Astrocyte of the cerebellum (primary cell): ENCODE results near the gene WWC1.

Experiments used
- DNase-seq: peaks from one replicate; pipeline ENCODE4 v3.0.0-alpha.2; 2011; ENCODE audit warnings: low read depth
- H3K4me3 ChIP-seq: 2 replicates; pipeline ENCODE4 v1.5.1; 2011; ENCODE audit warnings: mild to moderate bottlenecking, low read depth, low read length, moderate library complexity
- CTCF ChIP-seq: IDR thresholded peaks from 2 replicates; pipeline ENCODE4 v1.5.1; 2012; ENCODE audit warnings: low read length, low read depth, moderate library complexity, mild to moderate bottlenecking; ENCODE audit errors: missing control alignments
- in situ Hi-C: cut with HindIII; loops from 2 replicates; pipeline ENCODE4 v1.10.0; 2017; ENCODE audit warnings: low sequenced_read_pairs

WWC1 gene

DNA sequence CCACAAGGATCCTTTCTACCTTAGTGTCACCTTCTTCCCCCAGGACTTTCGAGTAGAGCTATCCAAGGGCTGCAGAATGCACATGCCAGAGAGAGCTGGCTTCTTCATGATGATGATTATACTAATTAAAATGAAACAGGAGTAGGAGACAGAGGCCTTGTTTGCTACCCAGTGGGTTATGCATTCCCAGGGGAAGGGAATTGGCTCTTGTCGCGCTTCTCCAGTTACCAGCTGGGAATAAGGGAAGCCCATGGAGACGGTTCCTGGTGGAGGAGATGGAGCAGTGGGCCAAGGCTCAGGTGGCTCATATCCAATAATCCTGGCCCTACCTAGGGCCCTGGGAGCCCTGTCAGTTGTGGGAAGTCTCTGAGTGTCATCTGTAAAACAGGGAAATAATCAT lies 65.1 kb downstream of the WWC1 start:
- in situ Hi-C loops: no loop called here
- no peak overlapping the region for H3K4me3 ChIP-seq
- DNase-seq: no peak
- no peak for TF ChIP-seq CTCF

- in situ Hi-C loops: no loop called here
- no peak for TF ChIP-seq CTCF
- DNase-seq: no peak
- H3K4me3 ChIP-seq: no peak overlapping the region
Measured at GRCh38 chr5:168357876-168358275, 66.4 kb downstream of the WWC1 start.

- DNase-seq: no peak
- in situ Hi-C loops: no loop called here
- H3K4me3 ChIP-seq: no peak overlapping the region
- TF ChIP-seq CTCF: no peak
Measured at GRCh38 chr5:168359820-168360460, 68.5 kb downstream of the WWC1 start.

- no peak for DNase-seq
- in situ Hi-C loops: no loop called here
Measured at GRCh38 chr5:168360521-168361285, 69.3 kb downstream of the WWC1 start.

GRCh38 chr5:168362097-168362885 lies 70.8 kb downstream of the WWC1 start:
- no peak overlapping the region for H3K4me3 ChIP-seq
- in situ Hi-C loops: no loop called here
- TF ChIP-seq CTCF: no peak
- DNase-seq: no peak

More at GRCh38 chr5:168360521-168361285, 69.3 kb downstream of the WWC1 start:
- H3K4me3 ChIP-seq: no peak overlapping the region
- no peak for TF ChIP-seq CTCF

DNA sequence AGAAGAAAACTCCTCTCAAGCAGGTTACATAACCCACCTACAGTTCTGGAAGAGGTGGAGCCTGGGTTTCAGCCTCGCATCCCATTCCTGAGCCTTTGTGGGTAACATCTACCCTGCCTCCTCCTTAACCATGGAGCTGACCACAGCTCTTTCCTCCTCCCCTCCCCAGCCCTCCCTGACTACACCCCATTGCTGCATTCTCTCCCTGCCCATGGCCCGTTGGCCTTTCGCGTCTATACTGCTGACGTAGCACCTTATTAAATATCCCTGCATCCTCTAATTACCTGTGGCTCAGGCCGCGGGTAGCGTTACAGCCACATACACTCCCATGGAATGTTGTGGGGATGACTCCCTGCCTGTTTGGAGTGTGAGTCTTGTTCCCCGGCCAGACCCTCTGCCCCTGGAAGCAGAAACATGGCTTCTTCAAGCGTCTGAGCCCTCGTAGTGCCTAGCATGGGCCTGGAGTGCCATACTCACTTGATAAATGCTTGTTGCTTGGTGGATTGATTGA lies 72.8 kb downstream of the WWC1 start:
- peak; percentile 78 for DNase-seq
- in situ Hi-C loops: no loop called here
- H3K4me3 ChIP-seq: no peak overlapping the region
- no peak for TF ChIP-seq CTCF
